ENCODE results near the gene BTBD17.

DNA sequence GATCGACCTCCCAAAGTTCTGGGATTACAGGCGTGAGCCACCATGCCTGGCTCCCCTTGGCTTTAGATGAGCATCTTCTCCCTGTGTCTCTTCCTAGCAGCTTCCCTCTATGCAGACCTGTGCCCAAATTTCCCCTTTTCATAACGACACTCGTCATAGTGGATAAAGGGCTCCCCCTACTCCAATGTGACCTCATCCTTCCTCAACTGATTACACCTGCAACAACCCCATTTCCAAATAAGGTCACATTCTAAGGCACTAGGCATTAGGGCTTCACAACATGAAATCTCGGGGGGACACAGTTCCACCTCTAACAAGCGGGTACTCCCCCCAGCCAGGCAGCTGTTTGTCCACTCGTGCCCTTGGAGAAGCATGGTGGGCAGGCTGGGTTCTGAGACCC, 25.4 kb downstream of the BTBD17 start:
- TF ChIP-seq, protein P1, sequence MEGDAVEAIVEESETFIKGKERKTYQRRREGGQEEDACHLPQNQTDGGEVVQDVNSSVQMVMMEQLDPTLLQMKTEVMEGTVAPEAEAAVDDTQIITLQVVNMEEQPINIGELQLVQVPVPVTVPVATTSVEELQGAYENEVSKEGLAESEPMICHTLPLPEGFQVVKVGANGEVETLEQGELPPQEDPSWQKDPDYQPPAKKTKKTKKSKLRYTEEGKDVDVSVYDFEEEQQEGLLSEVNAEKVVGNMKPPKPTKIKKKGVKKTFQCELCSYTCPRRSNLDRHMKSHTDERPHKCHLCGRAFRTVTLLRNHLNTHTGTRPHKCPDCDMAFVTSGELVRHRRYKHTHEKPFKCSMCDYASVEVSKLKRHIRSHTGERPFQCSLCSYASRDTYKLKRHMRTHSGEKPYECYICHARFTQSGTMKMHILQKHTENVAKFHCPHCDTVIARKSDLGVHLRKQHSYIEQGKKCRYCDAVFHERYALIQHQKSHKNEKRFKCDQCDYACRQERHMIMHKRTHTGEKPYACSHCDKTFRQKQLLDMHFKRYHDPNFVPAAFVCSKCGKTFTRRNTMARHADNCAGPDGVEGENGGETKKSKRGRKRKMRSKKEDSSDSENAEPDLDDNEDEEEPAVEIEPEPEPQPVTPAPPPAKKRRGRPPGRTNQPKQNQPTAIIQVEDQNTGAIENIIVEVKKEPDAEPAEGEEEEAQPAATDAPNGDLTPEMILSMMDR (IDR thresholded peaks at IDR 0.05; ENCODE audit: low read depth, low read length), result no peak
- no peak for TF ChIP-seq POLR2A (IDR thresholded peaks at IDR 0.05; ENCODE audit: extremely low read depth, insufficient read length)

Data from NB4 (cell line).